A673 (cell line): ENCODE data around the gene FHIT. TPM values are rescaled to one million over a fixed set of nuclear protein-coding genes. Genes with fewer than 3 reads are reported as not detected.
"Not testable (repeated sequence)": the region's sequence is repeated elsewhere in the genome, so short reads cannot be mapped to it uniquely, and the experiment has no call there.

Source experiments
- BruUV-seq: library from RNA; stranded (reverse); fragments of 400-500 nt; replicated peaks from 2 replicates; lab custom pipeline; 2021; lab: Mats Ljungman, UMichigan
- CTCF ChIA-PET: fragments of 300-600 bp; sonication (Branson Sonifier 250); formaldehyde crosslinking; loops from one replicate; lab custom pipeline; 2022; ENCODE audit warnings: antibody characterized with exemption; lab: Charles Lee
- POLR2A ChIA-PET: fragments of 300-600 bp; sonication (Branson Sonifier 250); formaldehyde crosslinking; loops from one replicate; lab custom pipeline; 2022; ENCODE audit warnings: antibody characterized with exemption; ENCODE audit not compliant: low non-redundant PET; lab: Charles Lee
- DNase-seq: peaks from one replicate; pipeline ENCODE4 v3.0.0-alpha.2; 2015; ENCODE audit warnings: low spot score
- H3K27ac ChIP-seq: fragments of 200-600 bp; sonication (generic); 2 replicates; pipeline ENCODE4 v1.5.1; 2016; ENCODE audit warnings: mixed run types, low read depth, mild to moderate bottlenecking, mixed read lengths, antibody characterized with exemption, low read length; ENCODE audit not compliant: poor library complexity, severe bottlenecking
- H3K27me3 ChIP-seq: fragments of 200-600 bp; sonication (generic); replicated peaks from 2 replicates; pipeline ENCODE4 v1.6.1; 2017; ENCODE audit warnings: mixed run types, low read depth, mild to moderate bottlenecking, mixed read lengths, antibody characterized with exemption, low read length; ENCODE audit not compliant: insufficient read depth, poor library complexity
- H3K36me3 ChIP-seq: fragments of 200-600 bp; sonication (generic); 2 replicates; pipeline ENCODE4 v1.6.1; 2016; ENCODE audit warnings: mixed run types, mild to moderate bottlenecking, mixed read lengths, antibody characterized with exemption, low read length; ENCODE audit not compliant: insufficient read depth, poor library complexity, severe bottlenecking
- H3K4me1 ChIP-seq: fragments of 200-600 bp; sonication (generic); 2 replicates; pipeline ENCODE4 v1.6.1; 2017; ENCODE audit warnings: mixed run types, mild to moderate bottlenecking, mixed read lengths, antibody characterized with exemption, low read length; ENCODE audit not compliant: insufficient read depth, poor library complexity, severe bottlenecking
- H3K4me3 ChIP-seq: fragments of 200-600 bp; sonication (generic); 2 replicates; pipeline ENCODE4 v1.5.1; 2016; ENCODE audit warnings: low read depth, mixed run types, mild to moderate bottlenecking, mixed read lengths, low read length; ENCODE audit not compliant: poor library complexity, severe bottlenecking
- H3K9me3 ChIP-seq: fragments of 200-600 bp; sonication (generic); 2 replicates; pipeline ENCODE4 v1.6.1; 2016; ENCODE audit warnings: mixed run types, low read depth, mild to moderate bottlenecking, mixed read lengths, antibody characterized with exemption, low read length; ENCODE audit not compliant: poor library complexity, severe bottlenecking
- EZH2 ChIP-seq: fragments of 200-600 bp; sonication (generic); IDR thresholded peaks from 2 replicates; pipeline ENCODE4 v1.6.1; 2017; ENCODE audit warnings: borderline replicate concordance, low read depth, mild to moderate bottlenecking, mixed read lengths, antibody characterized with exemption, low read length; ENCODE audit not compliant: poor library complexity, severe bottlenecking
- intact Hi-C: fragments of 100-400 bp; cut with micrococcal nuclease; formaldehyde crosslinking; loops from one replicate; pipeline ENCODE4 v1.10.0; 2022; ENCODE audit not compliant: unreplicated experiment
- total RNA-seq: library from RNA; stranded (reverse); gene quantifications from 2 replicates; pipeline ENCODE4 v1.2.3, GENCODE V29; 2021
- TF ChIP-seq, protein P1 (sequence below): fragments of 300-800, 200-600 bp; sonication (generic); conservative IDR thresholded peaks from 2 replicates; pipeline ENCODE4 v1.5.1; 2017; ENCODE audit warnings: low read depth, mild to moderate bottlenecking, antibody characterized with exemption, low read length, moderate library complexity, mixed read lengths

Gene FHIT
- total RNA-seq, 1 experiment from 2014 or later: not detected

DNA sequence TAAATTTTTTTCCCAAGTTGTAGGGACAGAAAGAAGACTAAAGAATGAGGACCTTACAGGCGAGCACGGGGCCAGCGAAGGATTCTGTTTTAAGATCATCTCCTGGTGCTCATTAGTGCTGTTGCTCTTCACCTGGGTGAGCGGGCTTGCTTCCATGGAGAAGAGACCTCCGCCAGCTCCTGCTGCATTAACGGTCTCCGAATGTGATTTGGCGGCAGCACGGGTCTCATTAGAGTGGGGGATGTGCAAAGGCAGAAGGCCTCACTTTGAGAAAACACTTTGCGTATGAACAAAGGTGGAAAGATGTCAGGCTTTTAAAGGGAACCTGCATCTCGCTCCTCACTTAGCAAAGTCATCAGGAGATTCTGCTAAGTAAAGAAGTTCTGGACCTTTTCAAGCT, 1448.0 kb downstream of the FHIT start:
- no TSS peak for BruUV-seq
- ChIA-PET POLR2A (no interaction called here), CTCF (interaction anchor here (0.5 kb wide), 1 partner anchor 54 kb away, joined by 3 read pairs; no protein-coding TSS in a partner anchor)
- no peaks in the 10 kb centered on the region for H3K9me3 ChIP-seq
- no peaks in the 10 kb centered on the region for H3K36me3 ChIP-seq
- H3K4me3 ChIP-seq: no peak overlapping the region
- no peak overlapping the region for H3K27ac ChIP-seq
- H3K4me1 ChIP-seq: no peaks in the 10 kb centered on the region
- no peaks in the 10 kb centered on the region for H3K27me3 ChIP-seq
- intact Hi-C loops: no loop called here
- TF ChIP-seq EZH2: no peak
- TF ChIP-seq, protein P1, sequence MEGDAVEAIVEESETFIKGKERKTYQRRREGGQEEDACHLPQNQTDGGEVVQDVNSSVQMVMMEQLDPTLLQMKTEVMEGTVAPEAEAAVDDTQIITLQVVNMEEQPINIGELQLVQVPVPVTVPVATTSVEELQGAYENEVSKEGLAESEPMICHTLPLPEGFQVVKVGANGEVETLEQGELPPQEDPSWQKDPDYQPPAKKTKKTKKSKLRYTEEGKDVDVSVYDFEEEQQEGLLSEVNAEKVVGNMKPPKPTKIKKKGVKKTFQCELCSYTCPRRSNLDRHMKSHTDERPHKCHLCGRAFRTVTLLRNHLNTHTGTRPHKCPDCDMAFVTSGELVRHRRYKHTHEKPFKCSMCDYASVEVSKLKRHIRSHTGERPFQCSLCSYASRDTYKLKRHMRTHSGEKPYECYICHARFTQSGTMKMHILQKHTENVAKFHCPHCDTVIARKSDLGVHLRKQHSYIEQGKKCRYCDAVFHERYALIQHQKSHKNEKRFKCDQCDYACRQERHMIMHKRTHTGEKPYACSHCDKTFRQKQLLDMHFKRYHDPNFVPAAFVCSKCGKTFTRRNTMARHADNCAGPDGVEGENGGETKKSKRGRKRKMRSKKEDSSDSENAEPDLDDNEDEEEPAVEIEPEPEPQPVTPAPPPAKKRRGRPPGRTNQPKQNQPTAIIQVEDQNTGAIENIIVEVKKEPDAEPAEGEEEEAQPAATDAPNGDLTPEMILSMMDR: no peak
- DNase-seq: no peak

DNA sequence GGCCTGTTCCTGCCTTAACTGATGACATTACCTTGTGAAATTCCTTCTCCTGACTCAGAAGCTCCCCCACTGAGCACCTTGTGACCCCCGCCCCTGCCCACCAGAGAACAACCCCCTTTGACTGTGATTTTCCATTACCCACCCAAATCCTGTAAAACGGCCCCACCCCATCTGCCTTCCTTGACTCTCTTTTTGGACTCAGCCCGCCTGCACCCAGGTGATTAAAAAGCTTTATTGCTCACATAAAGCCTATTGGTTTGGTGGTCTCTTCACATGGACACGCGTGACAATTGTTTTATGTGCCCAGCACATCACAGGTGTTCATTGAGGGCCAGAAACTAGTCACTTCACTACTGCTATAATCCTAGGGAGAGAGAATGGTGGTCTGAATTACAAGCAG, 1448.8 kb downstream of the FHIT start:
- CTCF ChIA-PET, H3K9me3 ChIP-seq, POLR2A ChIA-PET, intact Hi-C loops, H3K27ac ChIP-seq, H3K4me3 ChIP-seq, H3K27me3 ChIP-seq, H3K36me3 ChIP-seq, H3K4me1 ChIP-seq, BruUV-seq, DNase-seq: not testable (repeated sequence)

DNA sequence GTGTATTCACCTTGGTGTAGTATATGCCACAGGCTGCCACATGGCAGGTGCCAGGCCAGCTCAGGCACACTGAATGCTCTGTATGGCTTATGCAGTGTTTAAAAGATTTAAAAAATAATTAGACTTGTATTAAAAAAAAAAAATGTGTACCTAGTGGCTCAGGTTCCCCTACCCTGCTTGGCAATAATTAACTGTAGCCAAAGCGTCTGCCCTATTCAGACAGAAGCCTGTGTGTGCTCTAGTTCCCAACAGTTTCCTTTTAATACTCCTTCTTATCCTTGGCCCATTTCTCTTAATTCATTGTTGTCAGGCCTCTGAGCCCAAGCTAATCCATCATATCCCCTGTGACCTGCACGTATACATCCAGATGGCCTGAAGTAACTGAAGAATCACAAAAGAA, 1449.2 kb downstream of the FHIT start:
- H3K27me3 ChIP-seq: no peaks in the 10 kb centered on the region
- ChIA-PET CTCF (no interaction called here), POLR2A (no interaction called here)
- no peaks in the 10 kb centered on the region for H3K9me3 ChIP-seq
- H3K4me1 ChIP-seq: no peaks in the 10 kb centered on the region
- H3K4me3 ChIP-seq: no peak overlapping the region
- BruUV-seq: no TSS peak
- no peaks in the 10 kb centered on the region for H3K36me3 ChIP-seq
- TF ChIP-seq EZH2: no peak
- TF ChIP-seq, protein P1: no peak
- no peak for DNase-seq
- H3K27ac ChIP-seq: no peak overlapping the region
- intact Hi-C loops: no loop called here

DNA sequence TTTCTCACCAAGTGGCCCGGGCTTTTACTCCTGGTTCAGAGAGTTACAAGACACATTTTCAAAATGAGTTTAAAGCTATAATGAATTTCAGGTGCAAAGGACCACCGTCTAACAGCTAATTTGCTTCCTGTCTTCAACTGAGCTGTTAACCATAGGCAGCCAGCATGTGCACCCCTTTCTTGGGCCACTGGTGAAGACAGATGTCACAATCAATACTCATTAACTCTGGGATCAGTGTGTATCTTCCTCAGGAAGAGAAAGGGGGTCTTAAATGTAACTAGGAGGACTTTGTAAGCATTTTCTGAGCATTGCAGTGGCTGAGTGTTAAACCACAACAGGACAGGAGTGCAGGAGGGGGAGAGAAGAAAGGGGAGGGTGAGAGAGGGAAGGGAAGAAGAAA, 1450.8 kb downstream of the FHIT start:
- H3K36me3 ChIP-seq: no peaks in the 10 kb centered on the region
- intact Hi-C loops: no loop called here
- no peak overlapping the region for H3K4me3 ChIP-seq
- TF ChIP-seq, protein P1: no peak
- TF ChIP-seq EZH2: no peak
- ChIA-PET POLR2A (no interaction called here), CTCF (no interaction called here)
- no TSS peak for BruUV-seq
- H3K4me1 ChIP-seq: no peaks in the 10 kb centered on the region
- DNase-seq: no peak
- H3K27ac ChIP-seq: no peak overlapping the region
- H3K9me3 ChIP-seq: no peaks in the 10 kb centered on the region
- H3K27me3 ChIP-seq: no peaks in the 10 kb centered on the region
